ENCODE results near the gene IRF2BPL. TPM values are rescaled to one million over a fixed set of nuclear protein-coding genes. Genes with fewer than 3 reads are reported as not detected.
A peak's percentile ranks its signal among the peaks of the same experiment; 100 is the strongest.

Gene IRF2BPL
- total and polyA plus RNA-seq, 9 of the 15 experiments (the other 6 are each of a cell fraction or from before 2014, with no cell fraction given), result 0.52 to 21.6 (median 2.5) TPM

DNA sequence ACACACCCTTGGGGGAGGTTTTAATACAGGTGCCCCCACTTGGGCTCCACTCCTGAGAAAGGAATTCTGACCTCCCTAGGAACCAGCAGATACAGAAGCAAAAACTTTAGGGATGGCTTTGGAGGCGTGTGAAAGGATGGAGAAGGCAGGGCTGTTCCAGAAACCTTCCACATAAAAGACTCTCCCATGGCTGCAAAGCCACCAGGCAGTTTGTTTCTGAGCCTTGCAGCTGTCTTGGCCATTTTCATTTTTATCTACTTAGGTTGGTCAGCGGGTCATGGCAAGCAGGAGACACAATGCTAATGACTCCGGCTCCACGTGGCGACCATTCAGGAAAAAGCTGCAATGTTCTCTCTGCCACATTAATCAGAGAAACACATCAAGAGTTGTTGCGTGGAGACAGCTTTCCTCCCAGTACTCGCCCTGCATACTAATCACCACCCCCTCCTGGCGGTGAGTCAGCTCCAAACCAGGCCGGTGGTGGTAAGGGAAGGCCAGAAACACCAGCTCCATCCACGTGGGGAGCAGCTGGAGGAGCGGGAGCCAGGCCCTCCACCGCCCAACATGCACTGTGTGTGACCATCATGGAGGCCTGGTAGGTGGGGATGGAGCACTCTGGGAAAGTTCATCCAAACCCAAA lies 30.9 kb upstream of the IRF2BPL start:
- Histone ChIP-seq H3K9me1 (ENCODE audit: control insufficient read depth, insufficient read depth, low read length) (no peaks in the 10 kb centered on the region), H4K20me1 (replicated peaks; ENCODE audit: control insufficient read depth, insufficient read depth, low read length) (no peaks in the 10 kb centered on the region), H3K27me3 (ENCODE audit: control insufficient read depth in 2 of 2, insufficient read depth in 2 of 2, low read length in 2 of 2) (peaks cover 0 to under 1% of the 10 kb centered on the region in 2 experiments; a peak in 1 of 5 replicates), H3K9me3 (replicated peaks; ENCODE audit: control insufficient read depth, insufficient read depth, low read depth, low read length) (no peaks in the 10 kb centered on the region), H3K36me3 (ENCODE audit: control insufficient read depth, insufficient read depth, low read length) (no peaks in the 10 kb centered on the region), H3K4me1 (replicated peaks in 1 of 2; ENCODE audit: control insufficient read depth in 2 of 2, insufficient read depth in 2 of 2, low read length in 2 of 2) (peaks cover 6 to 7% of the 10 kb centered on the region in 2 experiments; a peak in 3 of 5 replicates), H3K79me2 (ENCODE audit: control insufficient read depth, insufficient read depth, low read length) (no peaks in the 10 kb centered on the region), H3K9ac (ENCODE audit: insufficient read depth in 1 of 2, low read depth in 2 of 2, low read length in 2 of 2) (no peak overlapping the region), H3K4me2 (ENCODE audit: insufficient read depth, low read length) (peak overlapping the region; percentile 21; the same call in 1 of the 2 replicates), H3K4me3 (no peak overlapping the region), H3K27ac (ENCODE audit: extremely low read depth, low read depth, low read length) (no peak overlapping the region), H2AFZ (ENCODE audit: low read depth, low read length) (peak overlapping the region; percentile 86)
- no TSS peak for BruUV-seq (replicated peaks)
- intact Hi-C loops (cut with micrococcal nuclease), result loop anchor here (5.0 kb wide), 1 partner anchor 37 kb away; no protein-coding TSS in a partner anchor
- CTCF ChIA-PET (ENCODE audit: low intra/inter-chr PET ratio), result interaction anchor here (2.4 kb wide), 1 partner anchor 146 kb away, joined by 17 read pairs; no protein-coding TSS in a partner anchor
- POLR2A ChIA-PET, result interaction anchor here (0.8 to 1.2 kb wide), 3 partner anchors 32 to 183 kb away, joined by 3 to 4 read pairs (median 3); no protein-coding TSS in a partner anchor
- peak; percentile 99 for ATAC-seq
- WGBS (ENCODE audit: insufficient coverage, low coverage, missing lambda C conversion rate), result 6% methylated on average over 12 of the region's 12 CpGs
- FAIRE-seq, result peak; percentile 88
- in situ Hi-C loops (cut with MboI), result loop anchor here (5.0 to 25.0 kb wide), 2 partner anchors 147 to 347 kb away; no protein-coding TSS in a partner anchor
- peak; percentile 75 to 80 (median 77) for DNase-seq (ENCODE audit: extremely low read depth in 1 of 4, low spot score in 3 of 4)
- TF ChIP-seq ZKSCAN1 (IDR thresholded peaks at IDR 0.05; ENCODE audit: low read depth, low read length) (0 out of 2 replicates have a peak, but pooled peaks have one; percentile 50), ZNF644 (tag; IDR thresholded peaks at IDR 0.05; ENCODE audit: low read depth) (no peak), STAT5A (IDR thresholded peaks at IDR 0.05; ENCODE audit: borderline replicate concordance, low read length) (no peak), RFX1 (IDR thresholded peaks at IDR 0.05) (peak; percentile 84), POLR2G (IDR thresholded peaks at IDR 0.05; ENCODE audit: low read depth, low read length) (0 out of 2 replicates have a peak, but pooled peaks have one; percentile 18), XRCC4 (IDR thresholded peaks at IDR 0.05; ENCODE audit: extremely low read depth, insufficient read depth, insufficient read length) (no peak), BHLHE40 (IDR thresholded peaks at IDR 0.05; ENCODE audit: low read length) (no peak), SIN3A (IDR thresholded peaks at IDR 0.05; ENCODE audit: borderline replicate concordance in 2 of 2, control insufficient read depth in 1 of 2, low read depth in 2 of 2, low read length in 2 of 2) (0 out of 4 replicates have a peak, but pooled peaks of 1 of the 2 experiments have one; percentile 29), ILF3 (IDR thresholded peaks at IDR 0.05; ENCODE audit: borderline replicate concordance) (no peak), PYGO2 (tag; IDR thresholded peaks at IDR 0.05) (no peak), FOS (IDR thresholded peaks at IDR 0.05; ENCODE audit: extremely low read depth, insufficient read length) (no peak), ZNF23 (CRISPR knock-in tag; IDR thresholded peaks at IDR 0.05) (no peak)
- TF ChIP-seq, protein P1, sequence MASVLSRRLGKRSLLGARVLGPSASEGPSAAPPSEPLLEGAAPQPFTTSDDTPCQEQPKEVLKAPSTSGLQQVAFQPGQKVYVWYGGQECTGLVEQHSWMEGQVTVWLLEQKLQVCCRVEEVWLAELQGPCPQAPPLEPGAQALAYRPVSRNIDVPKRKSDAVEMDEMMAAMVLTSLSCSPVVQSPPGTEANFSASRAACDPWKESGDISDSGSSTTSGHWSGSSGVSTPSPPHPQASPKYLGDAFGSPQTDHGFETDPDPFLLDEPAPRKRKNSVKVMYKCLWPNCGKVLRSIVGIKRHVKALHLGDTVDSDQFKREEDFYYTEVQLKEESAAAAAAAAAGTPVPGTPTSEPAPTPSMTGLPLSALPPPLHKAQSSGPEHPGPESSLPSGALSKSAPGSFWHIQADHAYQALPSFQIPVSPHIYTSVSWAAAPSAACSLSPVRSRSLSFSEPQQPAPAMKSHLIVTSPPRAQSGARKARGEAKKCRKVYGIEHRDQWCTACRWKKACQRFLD (CRISPR knock-in tag; IDR thresholded peaks at IDR 0.05), result peak; percentile 25; the same call in 1 of the 2 replicates
- TF ChIP-seq, protein P2, sequence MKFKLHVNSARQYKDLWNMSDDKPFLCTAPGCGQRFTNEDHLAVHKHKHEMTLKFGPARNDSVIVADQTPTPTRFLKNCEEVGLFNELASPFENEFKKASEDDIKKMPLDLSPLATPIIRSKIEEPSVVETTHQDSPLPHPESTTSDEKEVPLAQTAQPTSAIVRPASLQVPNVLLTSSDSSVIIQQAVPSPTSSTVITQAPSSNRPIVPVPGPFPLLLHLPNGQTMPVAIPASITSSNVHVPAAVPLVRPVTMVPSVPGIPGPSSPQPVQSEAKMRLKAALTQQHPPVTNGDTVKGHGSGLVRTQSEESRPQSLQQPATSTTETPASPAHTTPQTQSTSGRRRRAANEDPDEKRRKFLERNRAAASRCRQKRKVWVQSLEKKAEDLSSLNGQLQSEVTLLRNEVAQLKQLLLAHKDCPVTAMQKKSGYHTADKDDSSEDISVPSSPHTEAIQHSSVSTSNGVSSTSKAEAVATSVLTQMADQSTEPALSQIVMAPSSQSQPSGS (CRISPR knock-in tag; IDR thresholded peaks at IDR 0.05), result no peak
- TF ChIP-seq, protein P3, sequence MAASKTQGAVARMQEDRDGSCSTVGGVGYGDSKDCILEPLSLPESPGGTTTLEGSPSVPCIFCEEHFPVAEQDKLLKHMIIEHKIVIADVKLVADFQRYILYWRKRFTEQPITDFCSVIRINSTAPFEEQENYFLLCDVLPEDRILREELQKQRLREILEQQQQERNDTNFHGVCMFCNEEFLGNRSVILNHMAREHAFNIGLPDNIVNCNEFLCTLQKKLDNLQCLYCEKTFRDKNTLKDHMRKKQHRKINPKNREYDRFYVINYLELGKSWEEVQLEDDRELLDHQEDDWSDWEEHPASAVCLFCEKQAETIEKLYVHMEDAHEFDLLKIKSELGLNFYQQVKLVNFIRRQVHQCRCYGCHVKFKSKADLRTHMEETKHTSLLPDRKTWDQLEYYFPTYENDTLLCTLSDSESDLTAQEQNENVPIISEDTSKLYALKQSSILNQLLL (CRISPR knock-in tag; IDR thresholded peaks at IDR 0.05; ENCODE audit: borderline replicate concordance), result no peak

Data from K562 (cell line).